ENCODE data around the gene SHC1.

Gene SHC1

GRCh38 chr1:154970631-154971340, at the start of gene SHC1:
SHC1 (minus strand) TSS chr1:154970747; CDS start chr1:154970526, 221 bp downstream.
- TF ChIP-seq CTCF (IDR thresholded peaks at IDR 0.05) = no peak

GRCh38 chr1:155019377-155020245, 49.1 kb upstream of the SHC1 start:
- TF ChIP-seq CTCF (IDR thresholded peaks at IDR 0.05) = no peak

- TF ChIP-seq CTCF (IDR thresholded peaks at IDR 0.05) = no peak
These were observed 48.2 kb upstream of the SHC1 start for GRCh38 chr1:155018617-155019348.

- no peak for TF ChIP-seq CTCF (IDR thresholded peaks at IDR 0.05)
These were observed 47.4 kb upstream of the SHC1 start for GRCh38 chr1:155017946-155018316.

- no peak; the same call in 1 of the 2 replicates for TF ChIP-seq CTCF (IDR thresholded peaks at IDR 0.05)
These were observed 46.7 kb upstream of the SHC1 start for GRCh38 chr1:155017041-155017945.

GRCh38 chr1:155016231-155016831, 45.8 kb upstream of the SHC1 start:
- TF ChIP-seq CTCF (IDR thresholded peaks at IDR 0.05) = no peak

Measured in LNCAP (cell line).